ENCODE measurements around the gene B4GALT2.

B4GALT2 gene

GRCh38 chr1:43993206-43993914, 14.3 kb downstream of the B4GALT2 start:
- Mint-ChIP-seq H3K9me3 (no peaks in the 10 kb centered on the region), H3K27ac (no peak overlapping the region), H3K27me3 (ENCODE audit: low read depth) (peaks cover 6% of the 10 kb centered on the region), H3K4me1 (peaks cover 13% of the 10 kb centered on the region), H3K4me3 (peak overlapping the region in 2 of 3 experiments; percentile 4 to 93), H3K36me3 (ENCODE audit: low read depth) (peaks cover 1% of the 10 kb centered on the region)
- no peak for TF ChIP-seq CTCF (IDR thresholded peaks at IDR 0.05; ENCODE audit: unreplicated experiment in 3 of 3)

- Mint-ChIP-seq H3K27me3 (ENCODE audit: low read depth) (peaks cover 6% of the 10 kb centered on the region), H3K4me1 (peaks cover 15% of the 10 kb centered on the region), H3K36me3 (ENCODE audit: low read depth) (peaks cover 5% of the 10 kb centered on the region), H3K9me3 (no peaks in the 10 kb centered on the region), H3K27ac (no peak overlapping the region), H3K4me3 (peak overlapping the region in 1 of 3 experiments; percentile 4)
- TF ChIP-seq CTCF (IDR thresholded peaks at IDR 0.05; ENCODE audit: unreplicated experiment in 3 of 3), result no peak
These were observed 15.1 kb downstream of the B4GALT2 start for GRCh38 chr1:43994071-43994470.

- Mint-ChIP-seq H3K4me1 (peaks cover 15% of the 10 kb centered on the region), H3K36me3 (ENCODE audit: low read depth) (peaks cover 5% of the 10 kb centered on the region), H3K4me3 (no peak overlapping the region), H3K27ac (no peak overlapping the region), H3K27me3 (ENCODE audit: low read depth) (peaks cover 6% of the 10 kb centered on the region), H3K9me3 (no peaks in the 10 kb centered on the region)
- TF ChIP-seq CTCF (IDR thresholded peaks at IDR 0.05; ENCODE audit: unreplicated experiment in 3 of 3), result peak in 1 of 3 experiments; percentile 23
These were observed 16.1 kb downstream of the B4GALT2 start for GRCh38 chr1:43994794-43995790.

GRCh38 chr1:43995984-43996732, 17.1 kb downstream of the B4GALT2 start:
- peak overlapping the region in 1 of 3 experiments; percentile 46 for H3K27ac Mint-ChIP-seq
- peaks cover 7% of the 10 kb centered on the region for H3K36me3 Mint-ChIP-seq (ENCODE audit: low read depth)
- H3K9me3 Mint-ChIP-seq, result no peaks in the 10 kb centered on the region
- peaks cover 15% of the 10 kb centered on the region for H3K4me1 Mint-ChIP-seq
- H3K27me3 Mint-ChIP-seq (ENCODE audit: low read depth), result peaks cover 6% of the 10 kb centered on the region
- no peak overlapping the region for H3K4me3 Mint-ChIP-seq
- TF ChIP-seq CTCF (IDR thresholded peaks at IDR 0.05; ENCODE audit: unreplicated experiment in 3 of 3), result no peak

- H3K27ac Mint-ChIP-seq, result peak overlapping the region in 1 of 3 experiments; percentile 46
- no peaks in the 10 kb centered on the region for H3K9me3 Mint-ChIP-seq
- peaks cover 11% of the 10 kb centered on the region for H3K36me3 Mint-ChIP-seq (ENCODE audit: low read depth)
- H3K4me3 Mint-ChIP-seq, result no peak overlapping the region
- H3K4me1 Mint-ChIP-seq, result peaks cover 15% of the 10 kb centered on the region
- no peak for TF ChIP-seq CTCF (IDR thresholded peaks at IDR 0.05; ENCODE audit: unreplicated experiment in 3 of 3)
- peaks cover 6% of the 10 kb centered on the region for H3K27me3 Mint-ChIP-seq (ENCODE audit: low read depth)
These were observed 17.7 kb downstream of the B4GALT2 start for GRCh38 chr1:43996733-43997115.
